HK-2 (cell line): Measurements from ENCODE around the gene APC2.
A peak's percentile ranks its signal among the peaks of the same experiment; 100 is the strongest.
"Not testable (repeated sequence)": the region's sequence is repeated elsewhere in the genome, so short reads cannot be mapped to it uniquely, and the experiment has no call there.

Source experiments
- DNase-seq: peaks from one replicate; pipeline ENCODE4 v3.0.0-alpha.2; 2018; ENCODE audit not compliant: unreplicated experiment

APC2 gene

GRCh38 chr19:1466018-1466460, 16.1 kb downstream of the APC2 start:
- no peak for DNase-seq

GRCh38 chr19:1466461-1467214, 16.7 kb downstream of the APC2 start:
- no peak for DNase-seq

GRCh38 chr19:1467215-1467489, 17.2 kb downstream of the APC2 start:
- no peak for DNase-seq

GRCh38 chr19:1467490-1468273, 17.8 kb downstream of the APC2 start:
- no peak for DNase-seq

- DNase-seq = peak; percentile 69
These were observed 18.4 kb downstream of the APC2 start for GRCh38 chr19:1468274-1468820.

GRCh38 chr19:1468821-1469254, 18.9 kb downstream of the APC2 start:
- DNase-seq = peak; percentile 66

- DNase-seq = peak; percentile 63
These were observed 19.5 kb downstream of the APC2 start for GRCh38 chr19:1469255-1470054.

GRCh38 chr19:1470055-1470304, 20.1 kb downstream of the APC2 start:
- no peak for DNase-seq

GRCh38 chr19:1470305-1471009, 20.5 kb downstream of the APC2 start:
- peak; percentile 81 for DNase-seq

GRCh38 chr19:1471010-1471514, 21.1 kb downstream of the APC2 start:
- peak; percentile 76 for DNase-seq

- peak; percentile 57 for DNase-seq
These were observed 21.7 kb downstream of the APC2 start for GRCh38 chr19:1471515-1472160.

- DNase-seq = no peak
These were observed 22.5 kb downstream of the APC2 start for GRCh38 chr19:1472231-1473084.

- no peak for DNase-seq
These were observed 23.3 kb downstream of the APC2 start for GRCh38 chr19:1473085-1473851.

GRCh38 chr19:1474011-1474764, 24.3 kb downstream of the APC2 start:
- no peak for DNase-seq

- DNase-seq = no peak
These were observed 24.9 kb downstream of the APC2 start for GRCh38 chr19:1474765-1475351.

GRCh38 chr19:1475751-1476437, 26.0 kb downstream of the APC2 start:
- DNase-seq = no peak

- not testable (repeated sequence) for DNase-seq
These were observed 27.1 kb downstream of the APC2 start for GRCh38 chr19:1477056-1477455.
